ENCODE measurements around the gene TFAM. TPM values are rescaled to one million over a fixed set of nuclear protein-coding genes. Genes with fewer than 3 reads are reported as not detected.

Gene TFAM
- total RNA-seq, result 10 to 100 TPM; 15.0 to 21.8 TPM
- polyA plus RNA-seq, result 10 to 100 TPM; 12.5 to 22.9 TPM

GRCh38 chr10:58384999-58385783, at the start of gene TFAM:
Gene TFAM (plus strand): TSS chr10:58385410. CDS start chr10:58385548, 138 bp downstream.
- peak; percentile 98 for DNase-seq (ENCODE audit: low spot score)
- H3K27ac ChIP-seq (ENCODE audit: low read depth in 1 of 2, low read length in 2 of 2), result peak within 1 kb of the TSS; percentile 86 to 89
- peak within 1 kb of the TSS; percentile 65 to 100 (median 77) for H3K4me3 ChIP-seq (ENCODE audit: low read depth in 1 of 3, low read length in 3 of 3)
- peaks cover 2 to 20% (median 13%) of the 10 kb centered on the region in 4 donors for H3K4me1 ChIP-seq (ENCODE audit: control insufficient read depth in 4 of 4, insufficient read depth in 4 of 4, low read length in 3 of 4)
- no peaks in the 10 kb centered on the region for H3K9me3 ChIP-seq (ENCODE audit: control insufficient read depth in 4 of 4, low read length in 3 of 4)
- TF ChIP-seq HNF4G (IDR thresholded peaks at IDR 0.05) (no peak), CTCF (IDR thresholded peaks at IDR 0.05; ENCODE audit: low read depth, low read length, missing input control) (peak; percentile 56), YY1 (IDR thresholded peaks at IDR 0.05) (peak; percentile 92), RAD21 (IDR thresholded peaks at IDR 0.05) (peak; percentile 57 to 65), HNF4A (conservative IDR thresholded peaks at IDR 0.05) (peak in 1 of 2 donors; percentile 21), TAF1 (conservative IDR thresholded peaks at IDR 0.05) (peak; percentile 62), FOXA2 (IDR thresholded peaks at IDR 0.05) (no peak), EGR1 (IDR thresholded peaks at IDR 0.05; ENCODE audit: low read depth in 2 of 2) (peak; percentile 90 to 95), RXRA (IDR thresholded peaks at IDR 0.05) (peak in 1 of 2 donors; percentile 46), MAX (IDR thresholded peaks at IDR 0.05) (peak; percentile 66), ZBTB33 (IDR thresholded peaks at IDR 0.05) (peak; percentile 66), GABPA (IDR thresholded peaks at IDR 0.05 in 1 of 2, conservative IDR thresholded peaks at IDR 0.05 in 1 of 2) (peak; percentile 44 to 89), NR2F2 (IDR thresholded peaks at IDR 0.05) (peak; percentile 5), REST (IDR thresholded peaks at IDR 0.05) (peak; percentile 86), ATF3 (IDR thresholded peaks at IDR 0.05) (no peak), JUND (IDR thresholded peaks at IDR 0.05) (no peak), SP1 (IDR thresholded peaks at IDR 0.05) (peak; percentile 52), FOXA1 (IDR thresholded peaks at IDR 0.05) (peak; percentile 64)
- under 1% methylated on average over 65 of the region's 65 CpGs for WGBS
- no peaks in the 10 kb centered on the region for H3K27me3 ChIP-seq (ENCODE audit: control insufficient read depth in 4 of 4, insufficient read depth in 4 of 4, low read length in 3 of 4)
- peak within 1 kb of the TSS; percentile 67 to 89 for H3K9ac ChIP-seq (ENCODE audit: low read depth in 1 of 2, low read length in 2 of 2)
- H3K36me3 ChIP-seq (ENCODE audit: control insufficient read depth in 4 of 4, insufficient read depth in 3 of 4, low read depth in 1 of 4, low read length in 3 of 4), result peaks cover 0 to 21% (median 16%) of the 10 kb centered on the region in 4 donors

All from liver (tissue), 9 donors.